ENCODE results near the gene ADGRA1. TPM values are rescaled to one million over a fixed set of nuclear protein-coding genes. Genes with fewer than 3 reads are reported as not detected.

The ADGRA1 gene
- total RNA-seq, 5 donors from 2014 or later (not counting 1 experiment from before 2014, with no cell fraction given): not detected

- Histone ChIP-seq H3K4me1 (ENCODE audit: control insufficient read depth in 1 of 2, extremely low read depth in 1 of 2, insufficient read depth in 2 of 2, low read length in 2 of 2) (no peaks in the 10 kb centered on the region), H3K27ac (ENCODE audit: low read length) (no peak overlapping the region), H3K4me3 (ENCODE audit: control insufficient read depth in 1 of 2, extremely low read depth in 1 of 2, low read length in 1 of 2) (no peak overlapping the region), H3K9me3 (no peaks in the 10 kb centered on the region), H3K27me3 (replicated peaks in 1 of 2; ENCODE audit: control insufficient read depth in 2 of 2, extremely low read depth in 1 of 2, insufficient read depth in 2 of 2, low read length in 1 of 2) (peaks cover 0 to 29% of the 10 kb centered on the region in 2 experiments), H3K36me3 (ENCODE audit: control insufficient read depth in 2 of 2, extremely low read depth in 1 of 2, insufficient read depth in 1 of 2, low read length in 1 of 2) (no peaks in the 10 kb centered on the region)
- CTCF ChIA-PET: no interaction called here
- DNase-seq: no peak
- POLR2A ChIA-PET: no interaction called here
- WGBS (ENCODE audit: insufficient coverage): 89% methylated on average over 39 of the region's 42 CpGs
- no peak overlapping the region for H3K27ac Mint-ChIP-seq
- peaks cover 0 to 8% of the 10 kb centered on the region in 2 donors for H3K27me3 Mint-ChIP-seq
- H3K36me3 Mint-ChIP-seq: no peaks in the 10 kb centered on the region
- H3K4me3 Mint-ChIP-seq: no peak overlapping the region
- no peaks in the 10 kb centered on the region for H3K4me1 Mint-ChIP-seq
- ATAC-seq (replicated peaks in 1 of 4): no peak
- no peaks in the 10 kb centered on the region for H3K9me3 Mint-ChIP-seq
Measured at GRCh38 chr10:133047526-133048123, 40.1 kb upstream of the ADGRA1 start.

GRCh38 chr10:133048266-133048665 is 39.5 kb upstream of the ADGRA1 start:
- Histone ChIP-seq H3K4me1 (ENCODE audit: control insufficient read depth in 1 of 2, extremely low read depth in 1 of 2, insufficient read depth in 2 of 2, low read length in 2 of 2) (no peaks in the 10 kb centered on the region), H3K27me3 (replicated peaks in 1 of 2; ENCODE audit: control insufficient read depth in 2 of 2, extremely low read depth in 1 of 2, insufficient read depth in 2 of 2, low read length in 1 of 2) (peaks cover 0 to 26% of the 10 kb centered on the region in 2 experiments), H3K27ac (ENCODE audit: low read length) (no peak overlapping the region), H3K9me3 (no peaks in the 10 kb centered on the region), H3K36me3 (ENCODE audit: control insufficient read depth in 2 of 2, extremely low read depth in 1 of 2, insufficient read depth in 1 of 2, low read length in 1 of 2) (no peaks in the 10 kb centered on the region), H3K4me3 (ENCODE audit: control insufficient read depth in 1 of 2, extremely low read depth in 1 of 2, low read length in 1 of 2) (no peak overlapping the region)
- CTCF ChIA-PET: no interaction called here
- Mint-ChIP-seq H3K27me3 (peaks cover 0 to 8% of the 10 kb centered on the region in 2 donors), H3K4me3 (no peak overlapping the region), H3K36me3 (no peaks in the 10 kb centered on the region), H3K4me1 (no peaks in the 10 kb centered on the region), H3K27ac (no peak overlapping the region), H3K9me3 (no peaks in the 10 kb centered on the region)
- ATAC-seq (replicated peaks in 1 of 4): no peak
- POLR2A ChIA-PET: no interaction called here
- DNase-seq: no peak
- WGBS (ENCODE audit: insufficient coverage): 17% methylated on average over 11 of the region's 13 CpGs

GRCh38 chr10:133048926-133049325 is 38.8 kb upstream of the ADGRA1 start:
- no peaks in the 10 kb centered on the region for H3K36me3 ChIP-seq (ENCODE audit: control insufficient read depth in 2 of 2, extremely low read depth in 1 of 2, insufficient read depth in 1 of 2, low read length in 1 of 2)
- Mint-ChIP-seq H3K27ac (no peak overlapping the region), H3K4me3 (no peak overlapping the region), H3K9me3 (no peaks in the 10 kb centered on the region), H3K27me3 (peaks cover 0 to 8% of the 10 kb centered on the region in 2 donors), H3K4me1 (no peaks in the 10 kb centered on the region), H3K36me3 (no peaks in the 10 kb centered on the region)
- H3K9me3 ChIP-seq: no peaks in the 10 kb centered on the region
- 77% methylated on average over 9 of the region's 13 CpGs for WGBS (ENCODE audit: insufficient coverage)
- no peak overlapping the region for H3K27ac ChIP-seq (ENCODE audit: low read length)
- H3K4me1 ChIP-seq (ENCODE audit: control insufficient read depth in 1 of 2, extremely low read depth in 1 of 2, insufficient read depth in 2 of 2, low read length in 2 of 2): no peaks in the 10 kb centered on the region
- ATAC-seq (replicated peaks in 1 of 4): no peak
- ChIA-PET POLR2A (no interaction called here), CTCF (no interaction called here)
- peaks cover 0 to 26% of the 10 kb centered on the region in 2 experiments for H3K27me3 ChIP-seq (replicated peaks in 1 of 2; ENCODE audit: control insufficient read depth in 2 of 2, extremely low read depth in 1 of 2, insufficient read depth in 2 of 2, low read length in 1 of 2)
- DNase-seq: no peak
- H3K4me3 ChIP-seq (ENCODE audit: control insufficient read depth in 1 of 2, extremely low read depth in 1 of 2, low read length in 1 of 2): no peak overlapping the region

- H3K27me3 ChIP-seq (replicated peaks in 1 of 2; ENCODE audit: control insufficient read depth in 2 of 2, extremely low read depth in 1 of 2, insufficient read depth in 2 of 2, low read length in 1 of 2): peaks cover 0 to 27% of the 10 kb centered on the region in 2 experiments
- Mint-ChIP-seq H3K27me3 (peaks cover 0 to 8% of the 10 kb centered on the region in 2 donors), H3K36me3 (no peaks in the 10 kb centered on the region), H3K27ac (no peak overlapping the region), H3K4me1 (no peaks in the 10 kb centered on the region), H3K4me3 (no peak overlapping the region), H3K9me3 (no peaks in the 10 kb centered on the region)
- no peak overlapping the region for H3K27ac ChIP-seq (ENCODE audit: low read length)
- ATAC-seq (replicated peaks in 1 of 4) (no peak), DNase-seq (no peak)
- H3K4me3 ChIP-seq (ENCODE audit: control insufficient read depth in 1 of 2, extremely low read depth in 1 of 2, low read length in 1 of 2): no peak overlapping the region
- H3K4me1 ChIP-seq (ENCODE audit: control insufficient read depth in 1 of 2, extremely low read depth in 1 of 2, insufficient read depth in 2 of 2, low read length in 2 of 2): no peaks in the 10 kb centered on the region
- POLR2A ChIA-PET: no interaction called here
- H3K36me3 ChIP-seq (ENCODE audit: control insufficient read depth in 2 of 2, extremely low read depth in 1 of 2, insufficient read depth in 1 of 2, low read length in 1 of 2): no peaks in the 10 kb centered on the region
- no peaks in the 10 kb centered on the region for H3K9me3 ChIP-seq
- WGBS (ENCODE audit: insufficient coverage): 67% methylated on average over 11 of the region's 11 CpGs
- CTCF ChIA-PET: no interaction called here
Measured at GRCh38 chr10:133049639-133050038, 38.1 kb upstream of the ADGRA1 start.

GRCh38 chr10:133050371-133050770 is 37.4 kb upstream of the ADGRA1 start:
- Histone ChIP-seq H3K36me3 (ENCODE audit: control insufficient read depth in 2 of 2, extremely low read depth in 1 of 2, insufficient read depth in 1 of 2, low read length in 1 of 2) (no peaks in the 10 kb centered on the region), H3K9me3 (no peaks in the 10 kb centered on the region), H3K27me3 (replicated peaks in 1 of 2; ENCODE audit: control insufficient read depth in 2 of 2, extremely low read depth in 1 of 2, insufficient read depth in 2 of 2, low read length in 1 of 2) (peaks cover 0 to 30% of the 10 kb centered on the region in 2 experiments), H3K4me1 (ENCODE audit: control insufficient read depth in 1 of 2, extremely low read depth in 1 of 2, insufficient read depth in 2 of 2, low read length in 2 of 2) (no peaks in the 10 kb centered on the region), H3K4me3 (ENCODE audit: control insufficient read depth in 1 of 2, extremely low read depth in 1 of 2, low read length in 1 of 2) (no peak overlapping the region), H3K27ac (ENCODE audit: low read length) (no peak overlapping the region)
- WGBS (ENCODE audit: insufficient coverage): 85% methylated on average over 8 of the region's 11 CpGs
- POLR2A ChIA-PET: no interaction called here
- Mint-ChIP-seq H3K36me3 (no peaks in the 10 kb centered on the region), H3K4me3 (no peak overlapping the region), H3K9me3 (no peaks in the 10 kb centered on the region), H3K4me1 (no peaks in the 10 kb centered on the region), H3K27me3 (peaks cover 0 to 9% of the 10 kb centered on the region in 2 donors), H3K27ac (no peak overlapping the region)
- DNase-seq (no peak), ATAC-seq (replicated peaks in 1 of 4) (no peak)
- CTCF ChIA-PET: no interaction called here

GRCh38 chr10:133052076-133052475 is 35.6 kb upstream of the ADGRA1 start:
- no peaks in the 10 kb centered on the region for H3K36me3 Mint-ChIP-seq
- ATAC-seq (replicated peaks in 1 of 4) (no peak), DNase-seq (no peak)
- no peak overlapping the region for H3K27ac ChIP-seq (ENCODE audit: low read length)
- H3K27me3 Mint-ChIP-seq: peaks cover 0 to 14% of the 10 kb centered on the region in 2 donors
- no peaks in the 10 kb centered on the region for H3K4me1 ChIP-seq (ENCODE audit: control insufficient read depth in 1 of 2, extremely low read depth in 1 of 2, insufficient read depth in 2 of 2, low read length in 2 of 2)
- H3K4me3 ChIP-seq (ENCODE audit: control insufficient read depth in 1 of 2, extremely low read depth in 1 of 2, low read length in 1 of 2): no peak overlapping the region
- no peak overlapping the region for H3K4me3 Mint-ChIP-seq
- no peaks in the 10 kb centered on the region for H3K36me3 ChIP-seq (ENCODE audit: control insufficient read depth in 2 of 2, extremely low read depth in 1 of 2, insufficient read depth in 1 of 2, low read length in 1 of 2)
- H3K27ac Mint-ChIP-seq: no peak overlapping the region
- H3K9me3 Mint-ChIP-seq: no peaks in the 10 kb centered on the region
- H3K27me3 ChIP-seq (replicated peaks in 1 of 2; ENCODE audit: control insufficient read depth in 2 of 2, extremely low read depth in 1 of 2, insufficient read depth in 2 of 2, low read length in 1 of 2): peaks cover 0 to 33% of the 10 kb centered on the region in 2 experiments
- WGBS (ENCODE audit: insufficient coverage): 92% methylated on average over 7 of the region's 14 CpGs
- no peaks in the 10 kb centered on the region for H3K9me3 ChIP-seq
- peaks cover 0 to 2% (median 0%) of the 10 kb centered on the region in 3 donors for H3K4me1 Mint-ChIP-seq
- ChIA-PET CTCF (no interaction called here), POLR2A (no interaction called here)
